ENCODE data around the gene PPP1R13L.

The PPP1R13L gene, protein sequence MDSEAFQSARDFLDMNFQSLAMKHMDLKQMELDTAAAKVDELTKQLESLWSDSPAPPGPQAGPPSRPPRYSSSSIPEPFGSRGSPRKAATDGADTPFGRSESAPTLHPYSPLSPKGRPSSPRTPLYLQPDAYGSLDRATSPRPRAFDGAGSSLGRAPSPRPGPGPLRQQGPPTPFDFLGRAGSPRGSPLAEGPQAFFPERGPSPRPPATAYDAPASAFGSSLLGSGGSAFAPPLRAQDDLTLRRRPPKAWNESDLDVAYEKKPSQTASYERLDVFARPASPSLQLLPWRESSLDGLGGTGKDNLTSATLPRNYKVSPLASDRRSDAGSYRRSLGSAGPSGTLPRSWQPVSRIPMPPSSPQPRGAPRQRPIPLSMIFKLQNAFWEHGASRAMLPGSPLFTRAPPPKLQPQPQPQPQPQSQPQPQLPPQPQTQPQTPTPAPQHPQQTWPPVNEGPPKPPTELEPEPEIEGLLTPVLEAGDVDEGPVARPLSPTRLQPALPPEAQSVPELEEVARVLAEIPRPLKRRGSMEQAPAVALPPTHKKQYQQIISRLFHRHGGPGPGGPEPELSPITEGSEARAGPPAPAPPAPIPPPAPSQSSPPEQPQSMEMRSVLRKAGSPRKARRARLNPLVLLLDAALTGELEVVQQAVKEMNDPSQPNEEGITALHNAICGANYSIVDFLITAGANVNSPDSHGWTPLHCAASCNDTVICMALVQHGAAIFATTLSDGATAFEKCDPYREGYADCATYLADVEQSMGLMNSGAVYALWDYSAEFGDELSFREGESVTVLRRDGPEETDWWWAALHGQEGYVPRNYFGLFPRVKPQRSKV

DNA sequence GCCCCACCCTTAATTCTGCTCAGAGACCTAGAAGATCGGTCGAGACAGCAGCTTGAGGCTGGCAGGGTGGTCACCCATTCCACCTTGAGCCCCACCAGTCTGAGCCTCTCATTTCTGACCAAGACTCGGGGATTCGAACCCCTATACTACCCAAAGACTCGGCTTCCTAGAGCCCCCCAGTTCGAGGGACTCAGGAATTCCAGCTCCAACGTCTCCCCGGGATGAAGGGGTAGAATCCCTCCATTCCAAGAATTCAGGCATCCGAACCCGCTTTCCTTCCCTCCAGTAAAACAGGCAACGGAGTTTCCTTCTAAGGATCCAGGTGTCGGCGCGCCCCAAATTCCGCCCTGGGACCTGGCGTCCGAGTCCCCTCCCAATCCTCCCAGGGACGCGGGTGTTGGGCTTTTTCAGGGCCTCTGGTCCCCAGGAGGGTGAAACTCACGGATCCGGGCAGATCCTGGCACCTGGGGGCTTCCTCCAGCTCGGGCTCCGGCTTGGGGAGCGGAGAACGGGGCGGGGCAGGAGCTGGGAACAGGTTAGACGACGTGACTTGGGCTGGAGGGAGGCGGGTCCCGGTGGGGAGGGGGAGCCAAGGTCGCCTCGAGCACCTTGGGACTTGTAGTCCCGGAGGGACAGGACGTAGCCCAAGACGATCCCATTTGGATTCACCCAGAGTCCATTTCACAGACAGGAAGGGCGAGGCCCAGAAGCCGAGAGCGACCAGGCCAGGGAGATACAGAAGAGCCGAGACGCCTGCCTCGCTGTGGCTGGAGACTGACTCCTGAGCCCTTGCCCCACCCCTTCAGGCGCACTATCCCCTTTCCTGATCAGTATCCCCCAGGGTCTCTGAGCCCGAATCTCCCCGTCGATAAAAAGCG lies at the start of gene PPP1R13L:
Gene PPP1R13L (minus strand): TSS at position 513 of the 878 bp plus-strand sequence. CDS start 6,751 bp downstream, outside the sequence.
- DNase-seq (ENCODE audit: low spot score) = peak; percentile 82

DNA sequence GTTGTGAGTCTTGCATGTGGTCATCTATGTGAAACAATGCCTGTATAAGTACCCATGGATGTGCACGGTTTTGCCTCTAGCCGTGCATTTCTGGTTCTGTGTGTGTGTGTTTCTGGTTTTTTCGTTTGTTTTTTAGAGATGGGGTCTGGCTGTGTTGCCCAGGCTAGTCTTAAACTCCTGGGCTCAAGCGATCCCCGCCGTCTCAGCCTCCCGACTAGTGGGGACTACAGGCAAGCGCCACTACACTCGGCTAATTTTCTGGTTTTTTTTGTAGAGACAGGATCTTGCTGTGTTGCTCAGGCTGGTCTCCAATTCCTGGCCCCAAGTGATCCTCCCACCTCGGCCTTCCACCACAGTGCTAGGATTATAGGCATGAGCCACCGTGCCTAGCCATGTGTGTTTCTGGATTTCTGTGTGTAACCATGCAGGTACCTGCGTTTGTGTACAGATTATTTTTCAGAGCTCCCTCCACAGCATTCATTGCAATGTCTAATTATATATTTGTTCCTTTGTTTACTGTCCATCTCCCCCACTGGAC lies 47.0 kb upstream of the PPP1R13L start:
- DNase-seq (ENCODE audit: low spot score) = no peak

DNA sequence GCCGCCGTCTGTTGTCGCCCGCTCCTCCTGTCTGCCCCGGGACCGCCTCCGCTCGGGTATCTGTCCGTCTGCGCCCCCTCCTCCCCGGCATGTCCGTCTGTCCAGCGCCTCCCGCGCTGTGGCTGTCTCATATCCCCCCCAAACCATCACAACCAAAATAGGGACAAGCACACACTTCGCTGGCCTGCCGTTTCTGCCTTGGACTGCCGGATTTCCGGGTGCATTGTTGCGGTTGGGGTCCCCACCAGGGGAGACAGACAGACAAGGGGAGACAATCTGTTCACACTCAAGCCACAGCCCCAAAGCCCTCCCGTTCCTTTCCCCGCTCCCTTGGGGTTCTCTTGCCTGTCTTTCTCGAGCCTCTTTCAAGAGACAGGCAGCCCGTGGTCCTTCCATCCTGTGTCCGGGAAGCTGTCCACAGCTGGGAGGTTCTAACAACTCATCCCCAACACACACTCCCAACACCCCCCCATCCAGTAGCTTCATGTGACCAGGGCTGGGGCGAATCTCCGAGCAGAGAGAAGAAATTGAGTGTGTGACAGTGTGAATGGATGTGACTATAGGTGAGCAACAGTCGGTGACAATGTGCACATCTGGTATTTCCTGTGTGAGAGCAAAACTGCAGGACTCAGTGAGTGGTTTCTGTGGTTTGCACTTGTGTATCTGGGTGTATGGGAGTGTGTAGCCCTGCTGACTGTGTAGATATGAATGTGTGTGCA lies 46.4 kb upstream of the PPP1R13L start:
- no peak for DNase-seq (ENCODE audit: low spot score)

DNA sequence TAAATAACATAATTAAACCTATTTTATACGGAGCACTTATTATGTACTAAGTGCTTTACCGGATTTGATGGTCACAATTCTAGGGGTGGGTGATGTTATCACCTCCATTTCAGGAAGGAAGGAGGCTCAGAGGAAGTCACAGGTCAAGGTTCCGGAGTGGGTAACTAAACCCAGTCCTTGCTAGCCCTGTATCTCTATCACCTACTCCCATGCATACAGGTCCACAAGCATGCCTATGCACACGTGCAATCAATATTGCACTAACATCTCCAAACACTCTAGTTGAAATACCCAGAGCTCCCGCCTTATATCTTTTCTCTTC lies 45.1 kb upstream of the PPP1R13L start:
- DNase-seq (ENCODE audit: low spot score) = no peak

DNA sequence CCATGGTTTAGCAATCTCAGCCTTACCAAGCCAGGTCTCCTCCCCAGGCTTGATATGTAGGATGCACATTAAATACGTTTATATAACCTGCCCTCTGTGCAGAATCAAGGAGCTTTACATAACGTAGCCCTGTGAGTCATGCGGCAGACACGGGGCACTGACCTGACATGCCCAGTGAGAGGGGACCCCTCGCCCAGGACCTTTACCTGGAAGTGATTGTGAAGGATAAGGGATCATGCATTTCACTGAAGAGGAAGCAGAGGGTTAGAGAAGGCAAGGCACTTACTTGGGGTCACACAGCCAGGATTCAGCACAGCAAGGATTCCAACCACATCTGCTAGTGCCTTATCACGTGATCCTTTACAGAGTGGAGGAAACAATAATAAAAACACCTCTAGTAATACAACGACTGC lies 44.0 kb upstream of the PPP1R13L start:
- DNase-seq (ENCODE audit: low spot score) = no peak

DNA sequence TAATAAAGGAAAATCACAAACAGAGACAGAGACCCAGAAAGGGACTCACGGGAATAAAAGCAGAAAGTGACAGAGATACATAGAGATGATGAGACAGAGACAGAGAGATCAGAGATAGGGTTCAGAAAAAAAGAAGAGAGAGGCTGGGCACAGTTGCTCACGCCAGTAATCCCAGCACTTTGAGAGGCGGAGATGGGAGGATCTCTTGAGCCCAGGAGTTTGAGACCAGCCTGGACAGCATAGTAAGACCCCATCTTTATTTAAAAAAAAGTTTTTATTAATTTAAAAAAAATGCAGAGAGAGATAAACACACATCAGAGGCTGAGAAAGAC lies 43.5 kb upstream of the PPP1R13L start:
- DNase-seq (ENCODE audit: low spot score) = no peak

DNA sequence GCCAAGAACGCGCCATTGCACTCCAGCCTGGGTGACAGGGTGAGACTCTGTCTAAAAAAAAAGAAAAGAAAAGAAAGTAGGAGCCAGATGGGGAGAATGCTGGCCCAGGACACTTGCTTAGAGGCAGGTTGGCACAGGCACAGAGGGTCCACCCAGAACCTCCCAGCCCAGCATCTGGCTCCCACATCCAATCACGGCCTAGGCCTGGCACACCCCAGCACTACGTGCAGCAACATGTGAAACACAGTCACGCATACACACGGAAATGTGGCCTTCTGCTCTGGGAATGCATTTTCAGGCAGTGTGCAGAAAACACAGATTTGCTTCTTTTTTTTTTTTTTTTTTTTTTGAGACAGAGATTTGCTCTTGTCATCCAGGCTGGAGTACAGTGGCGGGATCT lies 42.1 kb upstream of the PPP1R13L start:
- DNase-seq (ENCODE audit: low spot score) = no peak

DNA sequence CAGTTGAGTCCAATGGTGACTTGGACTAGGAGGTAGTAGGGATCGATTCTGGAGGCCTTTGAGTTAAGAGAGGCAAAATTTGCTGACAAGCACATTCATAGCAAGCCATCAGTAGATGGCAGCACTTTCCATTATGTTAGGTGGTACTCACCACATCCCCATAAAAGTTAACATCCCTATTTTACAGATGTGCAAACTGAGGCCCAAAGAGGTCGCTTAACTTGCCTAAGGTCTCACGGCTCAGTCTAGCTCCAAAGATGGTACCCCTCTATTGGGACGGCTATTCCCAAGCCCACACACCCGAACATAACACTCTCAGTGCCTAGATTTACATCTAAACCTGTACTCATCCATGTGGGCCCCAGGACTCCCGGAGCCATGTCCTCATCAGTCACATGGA lies 41.4 kb upstream of the PPP1R13L start:
- no peak for DNase-seq (ENCODE audit: low spot score)

DNA sequence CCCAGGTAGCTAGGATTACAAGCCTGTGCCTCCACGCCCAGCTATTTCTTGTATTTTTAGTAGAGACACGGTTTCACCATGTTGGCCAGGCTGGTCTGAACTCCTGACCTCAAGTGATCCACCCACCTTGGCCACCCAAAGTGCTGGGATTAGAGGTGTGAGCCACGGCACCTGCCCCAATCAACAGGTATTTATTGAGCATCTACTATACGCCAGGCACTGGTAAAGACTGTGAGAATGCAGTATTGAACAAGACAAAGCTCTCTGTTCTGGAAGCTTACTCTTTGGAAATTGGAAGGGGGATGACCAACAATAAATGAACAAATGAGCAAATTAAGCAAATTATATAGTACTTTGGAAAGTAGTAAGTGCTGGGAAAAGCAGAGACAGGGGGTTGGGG lies 40.3 kb upstream of the PPP1R13L start:
- no peak for DNase-seq (ENCODE audit: low spot score)

DNA sequence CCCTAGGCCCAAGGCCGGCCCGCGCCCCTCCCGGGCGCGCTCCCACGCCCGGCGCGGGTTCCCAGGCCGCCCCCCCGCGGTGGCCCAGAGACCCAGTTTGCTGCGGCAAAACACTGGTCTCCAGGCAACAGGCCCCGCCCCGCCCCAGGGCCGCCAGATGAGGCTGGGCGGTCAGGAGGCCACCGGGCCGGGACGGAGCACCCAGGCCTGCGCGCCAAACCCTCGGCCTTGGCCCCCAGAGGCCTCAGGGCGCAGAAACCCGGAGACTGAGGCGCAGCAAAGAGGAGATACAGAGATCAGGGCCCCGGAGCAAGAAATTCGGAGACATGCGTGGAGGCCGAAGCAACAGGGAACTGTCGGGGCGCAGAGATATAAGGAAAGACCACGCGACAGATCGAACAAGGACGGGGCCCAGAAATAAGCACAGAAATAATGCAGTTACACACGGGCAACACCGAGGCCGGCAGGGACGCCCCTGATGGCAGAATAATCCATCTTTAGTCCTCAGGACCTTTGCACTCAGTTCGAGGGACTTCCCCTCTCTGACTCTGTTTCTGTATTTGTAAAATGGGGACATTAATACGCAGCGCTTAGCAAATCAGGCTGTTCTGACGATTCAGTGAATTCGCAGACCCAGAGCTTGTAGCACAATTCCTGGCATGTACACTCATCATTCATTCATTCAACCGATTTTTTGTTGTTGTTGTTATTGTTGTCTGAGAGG lies 39.6 kb upstream of the PPP1R13L start:
- DNase-seq (ENCODE audit: low spot score) = peak; percentile 96

DNA sequence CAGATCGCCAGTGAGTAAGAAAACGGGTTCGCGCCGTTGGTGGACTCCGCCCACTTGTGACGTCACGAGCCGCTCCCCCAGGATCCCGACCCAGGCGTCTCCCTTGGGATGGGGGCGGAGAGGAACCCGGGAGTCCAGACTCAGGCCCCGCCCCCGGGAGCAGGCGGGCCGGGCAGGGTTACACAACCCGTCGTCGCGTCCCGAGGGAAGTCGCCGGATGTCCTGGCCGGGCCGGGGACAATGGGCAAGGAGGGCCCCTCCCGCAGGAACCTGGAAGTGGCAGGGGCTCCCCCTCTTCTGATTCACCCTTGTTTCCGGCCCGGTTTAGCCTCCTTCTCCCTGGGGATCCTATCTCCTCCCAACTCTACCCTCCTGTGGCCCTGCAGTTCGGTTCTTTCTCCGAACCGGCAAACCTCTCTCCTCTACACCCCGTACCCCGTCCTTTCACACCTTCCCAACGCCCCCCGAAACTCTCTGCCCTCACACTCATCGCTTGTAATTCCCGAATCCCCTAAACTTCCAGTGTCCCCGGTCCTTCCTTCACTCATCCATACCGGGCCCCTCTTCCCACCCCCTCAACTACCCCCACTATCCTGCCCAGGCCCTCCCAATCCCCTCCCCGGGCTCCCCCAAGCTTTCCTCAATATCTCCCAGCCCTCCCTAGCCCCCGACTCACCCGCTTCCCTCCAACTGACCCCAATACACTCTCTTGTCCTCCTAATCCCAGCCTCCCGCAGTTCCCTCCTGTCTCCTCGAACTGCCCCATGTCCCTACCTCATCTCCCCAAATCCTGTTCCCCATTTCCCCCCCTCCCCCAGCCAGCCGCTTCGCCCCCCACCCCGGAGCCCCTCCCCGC lies 38.8 kb upstream of the PPP1R13L start:
- peak; percentile 94 for DNase-seq (ENCODE audit: low spot score)

DNA sequence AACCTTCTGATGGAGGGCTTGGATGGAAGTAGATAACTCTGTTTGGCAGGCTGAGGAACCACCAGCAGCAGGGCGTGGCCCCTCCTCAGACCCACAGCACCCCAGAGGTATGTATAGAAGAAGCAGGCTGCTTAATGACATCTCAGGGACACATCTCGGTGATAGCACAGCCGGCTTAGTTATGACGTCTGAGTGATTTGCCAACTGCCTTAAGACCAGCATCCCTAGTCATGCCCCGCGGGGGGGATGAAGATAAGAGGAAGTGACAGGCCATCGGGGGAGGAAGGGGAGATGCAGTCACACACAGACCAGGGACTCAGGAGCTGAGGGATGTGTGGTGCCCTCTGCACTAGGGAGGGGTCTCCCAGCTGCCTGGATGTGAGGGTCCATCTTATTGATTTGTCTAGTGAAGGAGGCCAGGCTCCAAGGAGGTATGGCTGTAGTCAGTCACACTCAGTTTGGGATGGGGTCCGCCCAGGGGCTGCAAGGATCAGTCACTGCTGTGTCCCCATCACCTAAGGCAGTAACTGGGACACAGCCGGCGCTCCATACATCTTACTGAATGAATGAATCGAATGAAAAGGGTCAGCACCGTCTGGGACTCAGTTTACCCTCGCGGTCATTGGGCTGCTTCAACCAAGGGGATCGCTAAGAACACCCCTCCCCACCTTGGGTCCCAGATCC lies 38.1 kb upstream of the PPP1R13L start:
- peak; percentile 67 for DNase-seq (ENCODE audit: low spot score)

DNA sequence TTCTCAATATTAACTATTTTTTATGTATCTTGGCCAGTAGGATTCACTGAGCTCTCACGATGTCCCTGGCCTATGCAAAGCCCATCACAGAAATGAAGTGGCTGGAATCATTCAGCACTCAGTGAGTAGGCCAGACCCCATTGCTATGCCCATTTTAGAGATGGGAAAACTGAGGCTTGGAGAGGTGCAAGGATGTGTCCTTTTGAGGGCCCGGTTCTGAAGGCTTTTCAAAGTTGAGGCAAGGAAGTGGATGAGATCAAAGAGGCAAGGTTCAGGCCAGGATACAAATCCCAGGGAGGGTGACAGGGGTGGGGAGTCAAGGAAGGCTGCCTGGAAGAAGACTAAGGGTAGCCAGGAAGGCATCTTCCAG lies 37.5 kb upstream of the PPP1R13L start:
- no peak for DNase-seq (ENCODE audit: low spot score)

DNA sequence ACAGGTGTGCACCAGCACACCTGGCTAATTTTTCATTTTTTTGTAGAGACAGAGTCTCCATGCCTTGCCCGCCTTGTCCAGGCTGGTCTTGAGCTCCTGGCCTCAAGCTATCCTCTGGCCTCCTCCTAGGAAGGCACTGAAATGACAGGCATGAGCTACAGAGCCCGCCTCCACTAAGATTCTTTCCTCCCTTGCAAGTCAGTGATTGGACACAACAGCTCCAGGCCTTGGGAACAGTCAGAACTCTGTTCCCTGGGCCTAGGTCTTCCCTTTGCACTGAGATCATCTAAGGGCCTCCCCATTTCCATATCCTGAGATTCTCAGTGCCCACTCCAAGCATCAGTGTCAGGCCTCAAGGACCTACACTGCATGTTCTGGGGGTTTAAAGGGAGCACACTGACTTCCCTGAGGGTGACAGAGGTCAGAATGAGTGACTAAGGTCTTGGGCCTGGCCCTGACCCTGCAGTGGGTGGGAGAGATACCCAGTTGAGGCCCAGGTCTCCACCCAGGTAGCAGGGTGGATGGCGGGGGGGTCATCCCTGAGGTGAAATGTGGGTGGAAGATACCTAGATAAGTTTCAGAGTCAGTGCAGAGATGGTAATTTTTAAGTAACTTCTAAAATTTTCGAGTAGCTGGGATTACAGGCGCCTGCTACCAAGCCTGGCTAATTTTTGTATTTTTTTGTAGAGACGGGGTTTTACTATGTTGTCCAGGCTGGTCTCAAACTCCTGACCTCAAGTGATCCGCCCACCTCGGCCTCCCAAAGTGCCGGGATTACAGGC lies 36.2 kb upstream of the PPP1R13L start:
- peak; percentile 66 for DNase-seq (ENCODE audit: low spot score)

DNA sequence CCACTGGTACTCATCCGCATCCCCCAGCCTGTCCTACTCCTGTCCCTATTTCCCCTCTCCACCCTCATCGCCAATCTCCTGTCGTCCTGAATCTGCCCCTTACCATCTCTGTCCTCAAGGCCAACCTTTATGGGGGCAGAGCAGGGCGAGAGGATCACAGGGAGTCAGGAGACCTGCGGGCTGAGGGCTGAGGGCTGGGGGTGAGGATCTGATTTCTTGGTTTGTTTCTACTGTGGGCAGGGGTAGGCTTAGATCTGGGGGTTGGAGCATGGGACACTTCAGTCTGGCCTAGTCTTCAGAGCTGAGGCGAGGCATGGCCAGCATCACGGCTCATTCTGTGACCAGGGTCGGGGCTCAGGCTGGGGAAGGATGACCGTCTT lies 35.4 kb upstream of the PPP1R13L start:
- no peak for DNase-seq (ENCODE audit: low spot score)

DNA sequence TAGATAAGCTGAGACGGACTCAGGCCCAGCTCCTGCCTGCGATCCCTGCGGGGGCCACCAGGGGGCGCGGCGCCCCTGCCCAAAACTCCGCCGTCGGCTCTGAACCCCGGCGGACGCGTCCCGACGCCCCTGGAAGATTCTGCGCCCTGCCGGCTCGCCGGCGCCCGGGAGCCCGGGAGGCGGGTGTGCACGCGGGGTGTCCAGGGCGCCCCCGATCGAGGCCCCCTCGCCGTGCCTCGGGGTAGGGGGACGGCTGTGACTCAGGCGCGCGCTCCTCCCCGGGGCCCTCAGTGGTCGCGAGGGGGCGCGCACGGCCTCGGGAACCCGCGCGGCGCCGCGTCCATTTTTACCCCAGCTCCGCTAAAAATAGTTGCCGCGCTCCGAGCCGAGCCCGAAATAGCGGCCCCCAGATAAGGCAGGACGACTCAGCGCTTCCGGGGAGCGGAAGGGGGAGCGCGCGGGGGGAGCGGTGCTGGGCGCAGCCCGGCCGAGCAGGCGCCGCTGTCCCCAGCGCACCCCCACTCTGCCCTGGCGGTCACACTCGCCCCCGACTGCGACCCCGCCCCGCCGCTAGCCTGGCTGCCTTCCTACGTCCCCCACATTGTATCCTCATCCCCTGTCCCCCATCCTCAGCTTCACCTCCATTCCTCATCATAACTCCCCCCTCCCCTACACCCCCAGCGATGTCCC lies 34.8 kb upstream of the PPP1R13L start:
- peak; percentile 85 for DNase-seq (ENCODE audit: low spot score)

DNA sequence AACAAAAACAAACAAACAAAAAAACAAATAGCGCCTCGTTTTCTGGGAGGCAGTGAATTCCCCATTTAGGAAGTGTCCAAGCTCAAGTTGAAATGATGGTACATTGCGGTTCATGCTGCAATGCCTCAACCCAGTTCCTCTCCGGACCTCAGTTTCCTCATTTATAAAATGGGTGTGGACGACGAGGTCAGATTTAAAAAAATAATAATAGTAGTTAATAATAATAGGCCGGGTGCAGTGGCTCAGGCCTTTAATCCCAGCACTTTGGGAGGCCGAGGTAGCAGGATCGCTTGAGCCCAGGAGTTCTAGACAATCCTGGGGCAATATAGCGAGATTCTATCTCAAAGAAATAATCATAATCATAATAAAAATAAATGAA lies 34.3 kb upstream of the PPP1R13L start:
- no peak for DNase-seq (ENCODE audit: low spot score)

DNA sequence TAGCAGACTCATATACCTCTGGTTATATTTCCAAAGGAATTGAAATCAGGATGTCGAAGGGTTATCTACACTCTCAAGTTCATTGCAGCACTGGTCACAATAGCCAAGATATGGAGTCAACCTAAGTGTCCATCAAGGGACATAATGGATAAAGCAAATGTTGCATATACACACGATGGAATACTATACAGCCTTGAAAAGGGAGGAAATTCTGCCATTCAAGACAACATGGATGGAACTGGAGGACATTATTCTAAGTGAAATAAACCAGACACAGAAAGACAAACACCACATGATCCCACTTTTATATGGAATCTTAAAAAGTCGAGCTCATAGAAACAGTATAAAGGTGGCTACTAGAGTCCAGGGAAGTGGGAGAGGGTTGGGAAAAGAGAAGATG lies 32.5 kb upstream of the PPP1R13L start:
- no peak for DNase-seq (ENCODE audit: low spot score)
